ENCODE measurements around the gene EIF2B2. TPM values are rescaled to one million over a fixed set of nuclear protein-coding genes. Genes with fewer than 3 reads are reported as not detected.
"Not testable (repeated sequence)": the region's sequence is repeated elsewhere in the genome, so short reads cannot be mapped to it uniquely, and the experiment has no call there.

EIF2B2 gene
- total RNA-seq, 1 experiment from 2014 or later = 96.8 TPM

- ChIA-PET POLR2A (ENCODE audit: unreplicated experiment) (interaction anchor here (0.6 to 1.0 kb wide), 3 partner anchors 9 to 200 kb away, joined by 3 to 18 read pairs (median 3); no protein-coding TSS in a partner anchor), CTCF (interaction anchor here (0.8 kb wide), 1 partner anchor 13 kb away, joined by 3 read pairs; the partner anchor contains the start of gene EIF2B2)
- Histone ChIP-seq H3K36me3 (ENCODE audit: low read depth, low read length) (no peaks in the 10 kb centered on the region), H3K4me1 (ENCODE audit: insufficient read depth, low read length) (peaks cover 17% of the 10 kb centered on the region), H3K4me2 (ENCODE audit: low read length) (0 out of 2 replicates have a peak overlapping the region, but pooled peaks have one; percentile 40), H3K79me2 (ENCODE audit: low read length) (no peaks in the 10 kb centered on the region), H3K27me3 (ENCODE audit: low read length) (no peaks in the 10 kb centered on the region), H3K9ac (ENCODE audit: low read length) (no peak overlapping the region), H3F3A (ENCODE audit: low read length, unreplicated experiment) (no peaks in the 10 kb centered on the region), H3K9me2 (replicated peaks; ENCODE audit: low read length) (no peaks in the 10 kb centered on the region), H2AFZ (ENCODE audit: low read length) (no peak overlapping the region), H4K20me1 (ENCODE audit: low read length) (no peaks in the 10 kb centered on the region), H3K9me3 (ENCODE audit: low read length) (no peaks in the 10 kb centered on the region), H3K27ac (ENCODE audit: low read length) (peak overlapping the region; percentile 25; the same call in 1 of the 2 replicates), H3K4me3 (ENCODE audit: low read length) (no peak overlapping the region)
- BruUV-seq (replicated peaks) = no TSS peak
- DNase-seq (no peak), ATAC-seq (no peak)
- intact Hi-C loops (cut with micrococcal nuclease) = loop anchor here (1.0 to 5.0 kb wide), 3 partner anchors 13 to 73 kb away; partner anchors contain the start of genes ACYP1 and EIF2B2
- no peak for TF ChIP-seq CTCF (conservative IDR thresholded peaks at IDR 0.05; ENCODE audit: low read depth, low read length)
- TF ChIP-seq EZH2phosphoT487 (IDR thresholded peaks at IDR 0.05; ENCODE audit: borderline replicate concordance, low read length) = no peak
- TF ChIP-seq EZH2 (IDR thresholded peaks at IDR 0.05; ENCODE audit: low read length, unreplicated experiment) = no peak
Measured at GRCh38 chr14:74988993-74989392, 13.7 kb upstream of the EIF2B2 start.

GRCh38 chr14:74994182-74994581 is 8.5 kb upstream of the EIF2B2 start:
- CTCF ChIA-PET; H3K4me3 ChIP-seq (ENCODE audit: low read length); intact Hi-C loops (cut with micrococcal nuclease): not testable (repeated sequence)

GRCh38 chr14:74995781-74996180 is 6.9 kb upstream of the EIF2B2 start:
- H3K9me3 ChIP-seq (ENCODE audit: low read length); intact Hi-C loops (cut with micrococcal nuclease); H3K4me3 ChIP-seq (ENCODE audit: low read length); H3K4me1 ChIP-seq (ENCODE audit: insufficient read depth, low read length); H4K20me1 ChIP-seq (ENCODE audit: low read length); H3K36me3 ChIP-seq (ENCODE audit: low read depth, low read length); H3K9ac ChIP-seq (ENCODE audit: low read length); H3F3A ChIP-seq (ENCODE audit: low read length, unreplicated experiment); H3K79me2 ChIP-seq (ENCODE audit: low read length); DNase-seq; H2AFZ ChIP-seq (ENCODE audit: low read length); H3K4me2 ChIP-seq (ENCODE audit: low read length); CTCF ChIA-PET; ATAC-seq; H3K27ac ChIP-seq (ENCODE audit: low read length); H3K27me3 ChIP-seq (ENCODE audit: low read length); H3K9me2 ChIP-seq (replicated peaks; ENCODE audit: low read length); POLR2A ChIA-PET (ENCODE audit: unreplicated experiment); BruUV-seq (replicated peaks): not testable (repeated sequence)

More at GRCh38 chr14:74994182-74994581, 8.5 kb upstream of the EIF2B2 start:
- H3F3A ChIP-seq (ENCODE audit: low read length, unreplicated experiment); H3K79me2 ChIP-seq (ENCODE audit: low read length); H3K27ac ChIP-seq (ENCODE audit: low read length); DNase-seq; BruUV-seq (replicated peaks); H3K9me2 ChIP-seq (replicated peaks; ENCODE audit: low read length); H4K20me1 ChIP-seq (ENCODE audit: low read length); POLR2A ChIA-PET (ENCODE audit: unreplicated experiment); H3K9me3 ChIP-seq (ENCODE audit: low read length); H3K9ac ChIP-seq (ENCODE audit: low read length); ATAC-seq; H3K27me3 ChIP-seq (ENCODE audit: low read length); H3K4me2 ChIP-seq (ENCODE audit: low read length); H2AFZ ChIP-seq (ENCODE audit: low read length); H3K36me3 ChIP-seq (ENCODE audit: low read depth, low read length); H3K4me1 ChIP-seq (ENCODE audit: insufficient read depth, low read length): not testable (repeated sequence)

GRCh38 chr14:75001261-75001660 is 1.5 kb upstream of the EIF2B2 start:
- ChIA-PET CTCF (no interaction called here), POLR2A (ENCODE audit: unreplicated experiment) (no interaction called here)
- no peak overlapping the region for H3K4me2 ChIP-seq (ENCODE audit: low read length)
- no TSS peak for BruUV-seq (replicated peaks)
- 0 out of 2 replicates have a peak, but pooled peaks cover 3% of the 10 kb centered on the region for H4K20me1 ChIP-seq (ENCODE audit: low read length)
- TF ChIP-seq EZH2phosphoT487 (IDR thresholded peaks at IDR 0.05; ENCODE audit: borderline replicate concordance, low read length) (no peak), CTCF (conservative IDR thresholded peaks at IDR 0.05; ENCODE audit: low read depth, low read length) (no peak)
- H2AFZ ChIP-seq (ENCODE audit: low read length) = no peak overlapping the region
- H3K79me2 ChIP-seq (ENCODE audit: low read length) = peaks cover 31% of the 10 kb centered on the region
- H3K27ac ChIP-seq (ENCODE audit: low read length) = no peak overlapping the region
- intact Hi-C loops (cut with micrococcal nuclease) = loop anchor here (5.0 kb wide), 1 partner anchor 61 kb away; the partner anchor contains the start of gene ACYP1
- H3F3A ChIP-seq (ENCODE audit: low read length, unreplicated experiment) = no peaks in the 10 kb centered on the region
- H3K4me3 ChIP-seq (ENCODE audit: low read length) = no peak overlapping the region
- no peaks in the 10 kb centered on the region for H3K9me3 ChIP-seq (ENCODE audit: low read length)
- no peaks in the 10 kb centered on the region for H3K9me2 ChIP-seq (replicated peaks; ENCODE audit: low read length)
- H3K4me1 ChIP-seq (ENCODE audit: insufficient read depth, low read length) = peaks cover 28% of the 10 kb centered on the region
- no peak for DNase-seq
- H3K27me3 ChIP-seq (ENCODE audit: low read length) = no peaks in the 10 kb centered on the region
- peaks cover 9% of the 10 kb centered on the region for H3K36me3 ChIP-seq (ENCODE audit: low read depth, low read length)
- ATAC-seq = no peak
- H3K9ac ChIP-seq (ENCODE audit: low read length) = no peak overlapping the region
